Breast epithelium (tissue), 4 donors: ENCODE results near the gene ATP8B1. TPM values are rescaled to one million over a fixed set of nuclear protein-coding genes. Genes with fewer than 3 reads are reported as not detected.

Source experiments
- DNase-seq, 2 donors: peaks; one replicate each; pipeline ENCODE4 v3.0.0-alpha.2; 2019; ENCODE audit warnings: low spot score in 2 of 2
- H3K27ac ChIP-seq, 2 donors: fragments of 200-600 bp; sonication (generic) in 1 of 2; one replicate each; pipeline ENCODE4 v1.5.1; 2016 to 2019; ENCODE audit warnings: mild to moderate bottlenecking in 1 of 2
- H3K27me3 ChIP-seq, 2 donors: fragments of 200-600 bp; sonication (generic) in 1 of 2; one replicate each; pipeline versions ENCODE4 v1.5.1 to v1.6.0; 2017 to 2019; ENCODE audit warnings: control low read depth in 1 of 2, mild to moderate bottlenecking in 1 of 2
- H3K36me3 ChIP-seq: fragments of 200-600 bp; one replicate; pipeline ENCODE4 v1.5.1; 2019
- H3K4me1 ChIP-seq, 2 donors: fragments of 200-600 bp; sonication (generic); one replicate each; pipeline ENCODE4 v1.5.1; 2016 to 2019; ENCODE audit warnings: control low read depth in 1 of 2
- H3K4me3 ChIP-seq, 3 donors: fragments of 200-600 bp; sonication (generic); 1 replicate in 2 of 3; 2 replicates in 1 of 3; pipeline ENCODE4 v1.5.1; 2016 to 2019; ENCODE audit warnings: mild to moderate bottlenecking in 3 of 3, moderate library complexity in 2 of 3
- H3K9me3 ChIP-seq, 2 donors: fragments of 200-600 bp; sonication (generic) in 1 of 2; one replicate each; pipeline ENCODE4 v1.5.1; 2016 to 2019; ENCODE audit warnings: control low read depth in 1 of 2
- CTCF ChIP-seq, 3 donors: fragments of 450-650 bp; IDR thresholded peaks; one replicate each; pipeline ENCODE4 v1.5.1; 2016 to 2017; ENCODE audit warnings: antibody characterized with exemption in 3 of 3, mild to moderate bottlenecking in 3 of 3, moderate library complexity in 3 of 3
- POLR2A ChIP-seq: fragments of 450-650 bp; IDR thresholded peaks from one replicate; pipeline ENCODE4 v1.6.1; 2016; ENCODE audit warnings: antibody characterized with exemption, mild to moderate bottlenecking, moderate library complexity
- POLR2AphosphoS5 ChIP-seq, 3 donors: sonication (generic); formaldehyde crosslinking; IDR thresholded peaks; one replicate each; pipeline ENCODE4 v1.6.1; 2017; ENCODE audit warnings: antibody characterized with exemption in 3 of 3
- intact Hi-C: fragments of 100-400 bp; cut with DNase I; formaldehyde crosslinking; loops from one replicate; pipeline ENCODE4 v1.15.1; 2023; ENCODE audit warnings: low total_unique reads
- total RNA-seq, 3 donors: library from RNA; depleted of rRNA; stranded (reverse); fragments of >200 nt; gene quantifications; one replicate each; pipeline ENCODE4 v1.1.0, GENCODE V29; 2016

The ATP8B1 gene
- total RNA-seq, 3 donors from 2014 or later, result 5.1 to 45.1 (median 41.3) TPM

- H3K27me3 ChIP-seq, result no peaks in the 10 kb centered on the region
- intact Hi-C loops, result no loop called here
- DNase-seq, result no peak
- H3K36me3 ChIP-seq, result no peaks in the 10 kb centered on the region
- no peaks in the 10 kb centered on the region for H3K9me3 ChIP-seq
- peak overlapping the region in 1 of 2 donors; percentile 73 for H3K27ac ChIP-seq
- H3K4me1 ChIP-seq, result no peaks in the 10 kb centered on the region
- no peak for TF ChIP-seq CTCF (IDR thresholded peaks at IDR 0.05)
- no peak overlapping the region for H3K4me3 ChIP-seq
These were observed 16.0 kb upstream of the ATP8B1 start for GRCh38 chr18:57819119-57819518.

GRCh38 chr18:57816208-57816954 is 13.3 kb upstream of the ATP8B1 start:
- H3K9me3 ChIP-seq, result peaks cover 0 to 5% of the 10 kb centered on the region in 2 donors
- no peaks in the 10 kb centered on the region for H3K36me3 ChIP-seq
- H3K4me1 ChIP-seq, result no peaks in the 10 kb centered on the region
- DNase-seq, result peak in 1 of 2 donors; percentile 10
- no peak overlapping the region for H3K27ac ChIP-seq
- no peaks in the 10 kb centered on the region for H3K27me3 ChIP-seq
- intact Hi-C loops, result no loop called here
- H3K4me3 ChIP-seq, result no peak overlapping the region
- TF ChIP-seq CTCF (IDR thresholded peaks at IDR 0.05) (no peak), POLR2A (no peak), POLR2AphosphoS5 (IDR thresholded peaks at IDR 0.05) (no peak)

- intact Hi-C loops, result no loop called here
- H3K36me3 ChIP-seq, result no peaks in the 10 kb centered on the region
- TF ChIP-seq POLR2AphosphoS5 (IDR thresholded peaks at IDR 0.05), result no peak
- peak in 1 of 2 donors; percentile 12 for DNase-seq
- no peaks in the 10 kb centered on the region for H3K27me3 ChIP-seq
- H3K9me3 ChIP-seq, result peaks cover 0 to 5% of the 10 kb centered on the region in 2 donors
- no peak overlapping the region for H3K27ac ChIP-seq
- H3K4me1 ChIP-seq, result no peaks in the 10 kb centered on the region
- H3K4me3 ChIP-seq, result no peak overlapping the region
These were observed 11.4 kb upstream of the ATP8B1 start for GRCh38 chr18:57814555-57814954.

GRCh38 chr18:57813245-57813644 is 10.1 kb upstream of the ATP8B1 start:
- Histone ChIP-seq H3K4me1 (no peaks in the 10 kb centered on the region), H3K9me3 (peaks cover 0 to 5% of the 10 kb centered on the region in 2 donors), H3K27me3 (no peaks in the 10 kb centered on the region), H3K36me3 (no peaks in the 10 kb centered on the region), H3K27ac (no peak overlapping the region), H3K4me3 (no peak overlapping the region)
- no peak for DNase-seq
- TF ChIP-seq CTCF (IDR thresholded peaks at IDR 0.05) (no peak), POLR2A (no peak), POLR2AphosphoS5 (IDR thresholded peaks at IDR 0.05) (no peak)
- intact Hi-C loops, result no loop called here

GRCh38 chr18:57812126-57812477 is 9.0 kb upstream of the ATP8B1 start:
- Histone ChIP-seq H3K9me3 (peaks cover 0 to 5% of the 10 kb centered on the region in 2 donors), H3K27me3 (no peaks in the 10 kb centered on the region), H3K36me3 (no peaks in the 10 kb centered on the region), H3K4me3 (no peak overlapping the region), H3K27ac (no peak overlapping the region), H3K4me1 (no peaks in the 10 kb centered on the region)
- DNase-seq, result no peak
- TF ChIP-seq POLR2A (no peak), POLR2AphosphoS5 (IDR thresholded peaks at IDR 0.05) (no peak), CTCF (IDR thresholded peaks at IDR 0.05) (no peak)
- intact Hi-C loops, result no loop called here
